Lower lobe of right lung (tissue), 2 donors: ENCODE data around the gene MYO10. TPM values are rescaled to one million over a fixed set of nuclear protein-coding genes. Genes with fewer than 3 reads are reported as not detected.

ENCODE experiments used
- ATAC-seq, 2 donors: fragments of 200-7000 bp; cut with Tn5 transposase; one replicate each; pipeline ENCODE4 v1.9.1; 2020 to 2022; ENCODE audit warnings: mild to moderate bottlenecking in 2 of 2, moderate library complexity in 2 of 2
- DNase-seq: peaks from one replicate; pipeline ENCODE4 v3.0.0-alpha.2; 2020
- H3K27ac ChIP-seq: fragments of 200-600 bp; one replicate; pipeline ENCODE4 v1.8.0; 2022
- H3K27me3 ChIP-seq: fragments of 200-600 bp; one replicate; pipeline ENCODE4 v1.8.0; 2022; ENCODE audit warnings: low read depth
- H3K36me3 ChIP-seq: fragments of 200-600 bp; one replicate; pipeline ENCODE4 v1.8.0; 2022; ENCODE audit warnings: mild to moderate bottlenecking
- H3K4me1 ChIP-seq: fragments of 200-600 bp; one replicate; pipeline ENCODE4 v1.8.0; 2022
- H3K4me3 ChIP-seq: fragments of 200-600 bp; one replicate; pipeline ENCODE4 v1.8.0; 2022; ENCODE audit warnings: mild to moderate bottlenecking
- H3K9me3 ChIP-seq: fragments of 200-600 bp; one replicate; pipeline ENCODE4 v1.8.0; 2022
- intact Hi-C: fragments of 100-400 bp; cut with DNase I; formaldehyde crosslinking; loops from one replicate; pipeline ENCODE4 v1.11.0; 2022
- total RNA-seq: library from RNA; stranded (reverse); fragmentation: NEBNext Ultra II Directional; extraction: Animal tissue kit (Norgen Biotek cat#: 25700); gene quantifications from one replicate; pipeline ENCODE4 v1.2.1, GENCODE V29; 2021
- TF ChIP-seq, protein P1 (sequence below): fragments of 200-600 bp; IDR thresholded peaks from one replicate; pipeline ENCODE4 v1.8.0; 2022; ENCODE audit warnings: antibody characterized with exemption, mild to moderate bottlenecking
- donor health status: DM: no; HTN: yes; CAD: no; lungs with severe emphysema.

Gene MYO10
- total RNA-seq, 1 donor from 2014 or later, result 51.5 TPM

DNA sequence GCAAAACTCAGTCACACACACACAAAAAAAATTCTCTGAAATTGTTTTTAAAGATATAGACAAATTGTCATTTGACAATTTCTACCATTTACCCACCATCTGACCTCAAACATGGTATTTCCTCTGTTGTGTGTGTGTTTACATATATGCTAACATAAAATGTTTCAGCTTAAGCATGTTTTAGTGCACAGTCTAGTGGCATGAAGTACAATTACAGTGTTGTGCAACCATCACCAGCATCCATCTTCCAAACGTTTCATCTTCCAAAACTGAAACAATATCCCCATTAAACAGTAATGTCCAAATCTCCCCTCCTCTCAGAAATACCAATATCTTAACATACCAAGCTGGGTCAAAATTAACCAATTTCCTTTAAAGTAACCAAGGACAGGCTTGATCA is 65.2 kb downstream of the MYO10 start:
- DNase-seq, result no peak
- H3K9me3 ChIP-seq, result no peaks in the 10 kb centered on the region
- H3K4me3 ChIP-seq, result no peak overlapping the region
- no peak for ATAC-seq
- H3K27me3 ChIP-seq, result no peaks in the 10 kb centered on the region
- TF ChIP-seq, protein P1, sequence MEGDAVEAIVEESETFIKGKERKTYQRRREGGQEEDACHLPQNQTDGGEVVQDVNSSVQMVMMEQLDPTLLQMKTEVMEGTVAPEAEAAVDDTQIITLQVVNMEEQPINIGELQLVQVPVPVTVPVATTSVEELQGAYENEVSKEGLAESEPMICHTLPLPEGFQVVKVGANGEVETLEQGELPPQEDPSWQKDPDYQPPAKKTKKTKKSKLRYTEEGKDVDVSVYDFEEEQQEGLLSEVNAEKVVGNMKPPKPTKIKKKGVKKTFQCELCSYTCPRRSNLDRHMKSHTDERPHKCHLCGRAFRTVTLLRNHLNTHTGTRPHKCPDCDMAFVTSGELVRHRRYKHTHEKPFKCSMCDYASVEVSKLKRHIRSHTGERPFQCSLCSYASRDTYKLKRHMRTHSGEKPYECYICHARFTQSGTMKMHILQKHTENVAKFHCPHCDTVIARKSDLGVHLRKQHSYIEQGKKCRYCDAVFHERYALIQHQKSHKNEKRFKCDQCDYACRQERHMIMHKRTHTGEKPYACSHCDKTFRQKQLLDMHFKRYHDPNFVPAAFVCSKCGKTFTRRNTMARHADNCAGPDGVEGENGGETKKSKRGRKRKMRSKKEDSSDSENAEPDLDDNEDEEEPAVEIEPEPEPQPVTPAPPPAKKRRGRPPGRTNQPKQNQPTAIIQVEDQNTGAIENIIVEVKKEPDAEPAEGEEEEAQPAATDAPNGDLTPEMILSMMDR, result no peak
- intact Hi-C loops, result no loop called here
- H3K36me3 ChIP-seq, result peaks cover 10% of the 10 kb centered on the region
- H3K27ac ChIP-seq, result no peak overlapping the region
- peaks cover 25% of the 10 kb centered on the region for H3K4me1 ChIP-seq

DNA sequence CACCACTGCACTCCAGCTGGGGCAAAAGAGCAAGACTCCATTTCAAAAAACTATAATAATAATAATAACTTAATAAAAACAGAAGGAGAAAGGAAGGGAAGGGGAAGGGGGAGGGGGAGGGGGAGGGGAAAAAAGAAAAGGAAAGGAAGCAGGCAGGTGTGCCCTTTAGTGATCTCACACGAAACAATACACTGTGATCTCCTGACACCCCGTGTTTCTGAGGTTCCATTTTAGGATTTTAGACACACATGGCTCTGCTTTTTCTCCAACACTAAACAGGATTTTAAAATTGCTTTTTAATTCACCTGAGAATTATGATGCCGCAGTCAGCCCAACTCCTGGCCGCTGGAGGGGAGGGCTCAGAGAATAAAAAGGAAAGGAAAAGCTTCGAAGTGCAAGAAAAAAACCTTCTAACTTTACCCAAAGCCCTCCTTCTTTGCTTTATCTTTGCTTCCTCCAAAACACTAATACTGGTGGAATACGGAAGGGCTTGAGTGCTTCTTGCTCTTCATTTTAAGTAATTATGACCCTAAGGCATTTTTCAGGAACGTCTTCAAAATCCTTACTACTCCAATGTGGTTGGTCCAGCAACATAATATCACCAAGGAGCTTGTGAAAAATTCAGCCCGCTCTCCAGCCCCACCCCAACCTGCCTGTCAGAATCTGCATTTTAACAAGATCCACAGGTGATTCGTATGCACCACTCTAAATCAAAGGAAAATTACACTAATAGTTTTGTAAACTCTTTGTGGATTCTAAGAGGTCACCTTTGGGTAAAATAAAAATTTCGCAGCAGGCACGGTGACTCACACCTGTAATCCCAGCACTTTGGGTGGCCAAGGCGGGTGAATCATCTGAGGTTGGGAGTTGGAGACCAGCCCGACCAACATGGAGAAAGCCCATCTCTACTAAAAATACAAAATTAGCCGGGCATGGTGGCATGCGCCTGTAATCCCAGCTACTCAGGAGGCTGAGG is 66.0 kb downstream of the MYO10 start:
- H3K9me3 ChIP-seq, result no peaks in the 10 kb centered on the region
- peaks cover 25% of the 10 kb centered on the region for H3K4me1 ChIP-seq
- intact Hi-C loops, result no loop called here
- ATAC-seq, result no peak
- peaks cover 7% of the 10 kb centered on the region for H3K36me3 ChIP-seq
- no peak overlapping the region for H3K4me3 ChIP-seq
- TF ChIP-seq, protein P1, result no peak
- no peak overlapping the region for H3K27ac ChIP-seq
- no peaks in the 10 kb centered on the region for H3K27me3 ChIP-seq
- no peak for DNase-seq

DNA sequence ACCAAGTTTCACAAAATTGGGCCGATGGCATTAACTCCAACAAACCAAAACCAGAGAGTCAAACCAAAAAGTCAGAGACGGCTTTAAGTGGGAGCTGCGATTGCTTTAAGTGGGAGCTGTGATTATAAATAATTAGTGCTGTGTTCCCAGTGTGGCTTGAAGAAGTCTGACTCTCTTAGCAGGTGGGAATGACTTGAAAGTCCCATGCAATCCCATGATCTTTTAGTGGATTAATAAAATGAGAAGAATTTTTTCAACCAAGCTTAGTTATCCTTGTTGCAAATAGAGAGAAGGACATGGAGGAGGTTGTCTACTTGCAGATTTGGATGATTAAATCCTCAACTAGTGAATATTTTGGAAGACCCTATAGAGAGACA is 68.5 kb downstream of the MYO10 start:
- TF ChIP-seq, protein P1, result no peak
- intact Hi-C loops, result no loop called here
- Histone ChIP-seq H3K27me3 (no peaks in the 10 kb centered on the region), H3K4me3 (no peak overlapping the region), H3K9me3 (no peaks in the 10 kb centered on the region), H3K4me1 (peaks cover 46% of the 10 kb centered on the region), H3K36me3 (no peaks in the 10 kb centered on the region), H3K27ac (peak overlapping the region; percentile 54)
- ATAC-seq, result no peak
- DNase-seq, result no peak

DNA sequence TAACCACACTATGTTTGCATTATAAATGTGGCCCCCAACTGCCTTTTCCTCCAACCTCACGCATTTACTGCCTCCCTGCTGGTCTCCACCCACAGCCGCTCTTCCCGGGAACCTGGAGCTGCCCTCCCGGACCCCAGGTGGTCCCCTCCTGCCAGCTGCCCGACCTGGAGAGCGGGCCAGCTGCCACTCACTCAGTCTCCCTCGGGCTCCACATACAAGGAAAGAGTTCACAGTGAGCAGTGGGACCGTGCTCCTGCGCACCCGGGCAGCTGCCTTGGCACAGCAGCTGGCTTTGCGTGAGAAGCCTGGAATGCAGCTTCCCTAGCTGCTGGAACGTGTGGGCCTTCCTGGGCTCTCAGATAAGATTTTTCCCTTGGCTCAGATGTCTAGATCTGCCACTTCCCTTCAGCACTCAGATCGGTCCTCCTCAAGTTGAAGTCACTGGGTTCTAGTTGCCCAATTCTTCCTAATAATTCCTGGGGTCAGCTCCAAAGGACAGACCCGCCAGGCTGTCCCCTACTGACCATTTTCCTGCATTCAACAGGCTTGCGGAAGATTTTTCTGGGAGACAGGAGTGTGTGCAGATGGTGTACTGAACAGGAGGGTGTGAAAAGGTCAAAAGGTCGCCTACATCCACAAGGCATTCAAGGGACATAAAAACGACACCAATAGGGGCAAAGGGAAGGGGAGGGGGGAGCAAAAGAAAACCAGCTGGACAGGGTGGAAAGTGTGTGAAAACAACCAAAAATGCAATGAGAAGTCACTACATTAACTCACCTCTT is 69.1 kb downstream of the MYO10 start:
- intact Hi-C loops, result no loop called here
- Histone ChIP-seq H3K9me3 (no peaks in the 10 kb centered on the region), H3K27me3 (no peaks in the 10 kb centered on the region), H3K27ac (peak overlapping the region; percentile 54), H3K4me1 (peaks cover 46% of the 10 kb centered on the region), H3K36me3 (no peaks in the 10 kb centered on the region), H3K4me3 (no peak overlapping the region)
- peak; percentile 61 for DNase-seq
- TF ChIP-seq, protein P1, result no peak
- peak; percentile 51 to 56 for ATAC-seq

DNA sequence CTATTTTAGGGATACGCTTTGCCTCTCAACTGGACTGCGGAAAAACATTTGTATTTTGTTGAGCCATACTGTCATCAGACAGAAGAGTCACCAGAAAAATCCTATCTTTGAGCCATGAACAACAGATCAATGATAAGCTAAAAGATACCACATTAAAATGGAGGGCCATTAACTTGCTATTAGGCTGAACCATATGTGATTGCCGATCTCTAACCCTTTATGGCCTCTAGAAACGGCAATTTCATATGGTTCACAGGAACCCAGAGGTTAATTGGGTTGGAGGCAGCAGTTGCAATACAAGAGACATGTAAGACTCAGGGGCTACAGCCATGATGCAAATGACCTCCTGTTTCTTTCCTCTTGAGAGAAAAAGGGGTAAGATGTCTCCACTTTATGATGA is 69.8 kb downstream of the MYO10 start:
- H3K27me3 ChIP-seq, result no peaks in the 10 kb centered on the region
- no peak overlapping the region for H3K4me3 ChIP-seq
- H3K9me3 ChIP-seq, result no peaks in the 10 kb centered on the region
- DNase-seq, result no peak
- ATAC-seq, result no peak
- H3K27ac ChIP-seq, result no peak overlapping the region
- TF ChIP-seq, protein P1, result no peak
- intact Hi-C loops, result no loop called here
- peaks cover 43% of the 10 kb centered on the region for H3K4me1 ChIP-seq
- no peaks in the 10 kb centered on the region for H3K36me3 ChIP-seq
